ENCODE measurements around the gene ABI3BP. TPM values are rescaled to one million over a fixed set of nuclear protein-coding genes. Genes with fewer than 3 reads are reported as not detected.
A peak's percentile ranks its signal among the peaks of the same experiment; 100 is the strongest.

ABI3BP gene
- total RNA-seq, 1 experiment from 2014 or later, result 0.15 TPM

GRCh38 chr3:101039285-101039684, 46.1 kb upstream of the ABI3BP start:
- ChIA-PET POLR2A (no interaction called here), RAD21 (ENCODE audit: low non-redundant PET in 1 of 2, low total read pairs in 2 of 2, uncharacterized antibody in 2 of 2, unreplicated experiment in 2 of 2) (no interaction called here), CTCF (no interaction called here)
- no peaks in the 10 kb centered on the region for H3K79me2 ChIP-seq (ENCODE audit: insufficient read depth, low read length)
- no peaks in the 10 kb centered on the region for H4K20me1 ChIP-seq (ENCODE audit: insufficient read depth)
- no peak overlapping the region for H3K9ac ChIP-seq (ENCODE audit: low read length)
- no peak overlapping the region for H3K27ac ChIP-seq (ENCODE audit: low read depth, low read length)
- DNase-seq (ENCODE audit: low read depth, low spot score), result no peak
- no peak for TF ChIP-seq ZNF274 (IDR thresholded peaks at IDR 0.05; ENCODE audit: low read depth, low read length)
- TF ChIP-seq POLR2AphosphoS5 (IDR thresholded peaks at IDR 0.05; ENCODE audit: low read depth, low read length), result no peak
- TF ChIP-seq, protein P1, sequence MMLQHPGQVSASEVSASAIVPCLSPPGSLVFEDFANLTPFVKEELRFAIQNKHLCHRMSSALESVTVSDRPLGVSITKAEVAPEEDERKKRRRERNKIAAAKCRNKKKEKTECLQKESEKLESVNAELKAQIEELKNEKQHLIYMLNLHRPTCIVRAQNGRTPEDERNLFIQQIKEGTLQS (IDR thresholded peaks at IDR 0.05), result no peak
- no peak for TF ChIP-seq ZFX (IDR thresholded peaks at IDR 0.05)
- no peak for TF ChIP-seq EZH2 (IDR thresholded peaks at IDR 0.05)
- no peak for TF ChIP-seq TCF7L2 (IDR thresholded peaks at IDR 0.05; ENCODE audit: borderline replicate concordance, extremely low read depth, insufficient read depth, insufficient read length)
- TF ChIP-seq JUND (IDR thresholded peaks at IDR 0.05), result no peak
- no peak for TF ChIP-seq SRF (IDR thresholded peaks at IDR 0.05; ENCODE audit: low read depth)
- TF ChIP-seq, protein P2, sequence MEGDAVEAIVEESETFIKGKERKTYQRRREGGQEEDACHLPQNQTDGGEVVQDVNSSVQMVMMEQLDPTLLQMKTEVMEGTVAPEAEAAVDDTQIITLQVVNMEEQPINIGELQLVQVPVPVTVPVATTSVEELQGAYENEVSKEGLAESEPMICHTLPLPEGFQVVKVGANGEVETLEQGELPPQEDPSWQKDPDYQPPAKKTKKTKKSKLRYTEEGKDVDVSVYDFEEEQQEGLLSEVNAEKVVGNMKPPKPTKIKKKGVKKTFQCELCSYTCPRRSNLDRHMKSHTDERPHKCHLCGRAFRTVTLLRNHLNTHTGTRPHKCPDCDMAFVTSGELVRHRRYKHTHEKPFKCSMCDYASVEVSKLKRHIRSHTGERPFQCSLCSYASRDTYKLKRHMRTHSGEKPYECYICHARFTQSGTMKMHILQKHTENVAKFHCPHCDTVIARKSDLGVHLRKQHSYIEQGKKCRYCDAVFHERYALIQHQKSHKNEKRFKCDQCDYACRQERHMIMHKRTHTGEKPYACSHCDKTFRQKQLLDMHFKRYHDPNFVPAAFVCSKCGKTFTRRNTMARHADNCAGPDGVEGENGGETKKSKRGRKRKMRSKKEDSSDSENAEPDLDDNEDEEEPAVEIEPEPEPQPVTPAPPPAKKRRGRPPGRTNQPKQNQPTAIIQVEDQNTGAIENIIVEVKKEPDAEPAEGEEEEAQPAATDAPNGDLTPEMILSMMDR (IDR thresholded peaks at IDR 0.05 in 2 of 3, conservative IDR thresholded peaks at IDR 0.05 in 1 of 3; ENCODE audit: borderline replicate concordance in 1 of 3, insufficient read depth in 1 of 3, low read depth in 2 of 3, low read length in 2 of 3), result no peak
- no peaks in the 10 kb centered on the region for H3K9me3 ChIP-seq (ENCODE audit: control insufficient read depth in 1 of 2, insufficient read depth in 1 of 2, low read depth in 1 of 2, low read length in 2 of 2)
- H3K9me2 ChIP-seq (ENCODE audit: insufficient read depth), result no peaks in the 10 kb centered on the region
- no peak overlapping the region for H3K4me3 ChIP-seq (replicated peaks in 1 of 2; ENCODE audit: low read depth in 1 of 2, low read length in 2 of 2)
- BruUV-seq (replicated peaks), result no TSS peak
- peak overlapping the region; percentile 13 for H2AFZ ChIP-seq (ENCODE audit: low read depth, low read length, poor library complexity, severe bottlenecking)
- intact Hi-C loops (cut with micrococcal nuclease), result no loop called here
- no peaks in the 10 kb centered on the region for H3K36me3 ChIP-seq (ENCODE audit: control insufficient read depth in 1 of 2, insufficient read depth in 2 of 2, low read length in 2 of 2)
- H3K4me1 ChIP-seq (ENCODE audit: control insufficient read depth in 1 of 2, insufficient read depth in 2 of 2, low read length in 2 of 2), result peaks cover 16 to 30% of the 10 kb centered on the region in 2 experiments
- ATAC-seq, result no peak
- H3K27me3 ChIP-seq (ENCODE audit: insufficient read depth, low read length), result no peaks in the 10 kb centered on the region
- H3K4me2 ChIP-seq (ENCODE audit: low read length), result 0 out of 2 replicates have a peak overlapping the region, but pooled peaks have one; percentile 3
